Breast epithelium (tissue), 4 donors: ENCODE results near the gene CHKB. TPM values are rescaled to one million over a fixed set of nuclear protein-coding genes. Genes with fewer than 3 reads are reported as not detected.
A peak's percentile ranks its signal among the peaks of the same experiment; 100 is the strongest.

Experiments
- DNase-seq, 2 donors: peaks; one replicate each; pipeline ENCODE4 v3.0.0-alpha.2; 2019; ENCODE audit warnings: low spot score in 2 of 2
- H3K27ac ChIP-seq, 2 donors: fragments of 200-600 bp; sonication (generic) in 1 of 2; one replicate each; pipeline ENCODE4 v1.5.1; 2016 to 2019; ENCODE audit warnings: mild to moderate bottlenecking in 1 of 2
- H3K27me3 ChIP-seq, 2 donors: fragments of 200-600 bp; sonication (generic) in 1 of 2; one replicate each; pipeline versions ENCODE4 v1.5.1 to v1.6.0; 2017 to 2019; ENCODE audit warnings: control low read depth in 1 of 2, mild to moderate bottlenecking in 1 of 2
- H3K36me3 ChIP-seq: fragments of 200-600 bp; one replicate; pipeline ENCODE4 v1.5.1; 2019
- H3K4me1 ChIP-seq, 2 donors: fragments of 200-600 bp; sonication (generic); one replicate each; pipeline ENCODE4 v1.5.1; 2016 to 2019; ENCODE audit warnings: control low read depth in 1 of 2
- H3K4me3 ChIP-seq, 3 donors: fragments of 200-600 bp; sonication (generic); 1 replicate in 2 of 3; 2 replicates in 1 of 3; pipeline ENCODE4 v1.5.1; 2016 to 2019; ENCODE audit warnings: mild to moderate bottlenecking in 3 of 3, moderate library complexity in 2 of 3
- H3K9me3 ChIP-seq, 2 donors: fragments of 200-600 bp; sonication (generic) in 1 of 2; one replicate each; pipeline ENCODE4 v1.5.1; 2016 to 2019; ENCODE audit warnings: control low read depth in 1 of 2
- CTCF ChIP-seq, 3 donors: fragments of 450-650 bp; IDR thresholded peaks; one replicate each; pipeline ENCODE4 v1.5.1; 2016 to 2017; ENCODE audit warnings: antibody characterized with exemption in 3 of 3, mild to moderate bottlenecking in 3 of 3, moderate library complexity in 3 of 3
- POLR2A ChIP-seq: fragments of 450-650 bp; IDR thresholded peaks from one replicate; pipeline ENCODE4 v1.6.1; 2016; ENCODE audit warnings: antibody characterized with exemption, mild to moderate bottlenecking, moderate library complexity
- POLR2AphosphoS5 ChIP-seq, 3 donors: sonication (generic); formaldehyde crosslinking; IDR thresholded peaks; one replicate each; pipeline ENCODE4 v1.6.1; 2017; ENCODE audit warnings: antibody characterized with exemption in 3 of 3
- intact Hi-C: fragments of 100-400 bp; cut with DNase I; formaldehyde crosslinking; loops from one replicate; pipeline ENCODE4 v1.15.1; 2023; ENCODE audit warnings: low total_unique reads
- total RNA-seq, 3 donors: library from RNA; depleted of rRNA; stranded (reverse); fragments of >200 nt; gene quantifications; one replicate each; pipeline ENCODE4 v1.1.0, GENCODE V29; 2016

The CHKB gene
- total RNA-seq, 3 donors from 2014 or later: 53.9 to 77.6 (median 71.4) TPM

- H3K27me3 ChIP-seq: peaks cover 0 to 7% of the 10 kb centered on the region in 2 donors
- H3K27ac ChIP-seq: no peak overlapping the region
- intact Hi-C loops: no loop called here
- DNase-seq: peak in 1 of 2 donors; percentile 12
- no peaks in the 10 kb centered on the region for H3K9me3 ChIP-seq
- TF ChIP-seq POLR2AphosphoS5 (IDR thresholded peaks at IDR 0.05) (no peak), POLR2A (no peak), CTCF (IDR thresholded peaks at IDR 0.05) (no peak)
- H3K4me1 ChIP-seq: no peaks in the 10 kb centered on the region
- no peaks in the 10 kb centered on the region for H3K36me3 ChIP-seq
- H3K4me3 ChIP-seq: no peak overlapping the region
These were observed 25.0 kb upstream of the CHKB start for GRCh38 chr22:50607659-50608020.

- intact Hi-C loops: no loop called here
- DNase-seq: no peak
These were observed 24.5 kb upstream of the CHKB start for GRCh38 chr22:50606946-50607658.

GRCh38 chr22:50606165-50606945 is 23.7 kb upstream of the CHKB start:
- H3K27ac ChIP-seq: no peak overlapping the region
- intact Hi-C loops: no loop called here
- H3K4me3 ChIP-seq: no peak overlapping the region
- no peak for DNase-seq
- no peak for TF ChIP-seq POLR2AphosphoS5 (IDR thresholded peaks at IDR 0.05)
- TF ChIP-seq CTCF (IDR thresholded peaks at IDR 0.05): no peak
- TF ChIP-seq POLR2A: no peak
- no peaks in the 10 kb centered on the region for H3K9me3 ChIP-seq
- H3K27me3 ChIP-seq: peaks cover 0 to 7% of the 10 kb centered on the region in 2 donors
- no peaks in the 10 kb centered on the region for H3K4me1 ChIP-seq
- H3K36me3 ChIP-seq: no peaks in the 10 kb centered on the region

More at GRCh38 chr22:50606946-50607658, 24.5 kb upstream of the CHKB start:
- Histone ChIP-seq H3K9me3 (no peaks in the 10 kb centered on the region), H3K36me3 (no peaks in the 10 kb centered on the region), H3K27ac (no peak overlapping the region), H3K4me1 (no peaks in the 10 kb centered on the region), H3K4me3 (no peak overlapping the region), H3K27me3 (peaks cover 0 to 7% of the 10 kb centered on the region in 2 donors)
- no peak for TF ChIP-seq POLR2A
- no peak for TF ChIP-seq CTCF (IDR thresholded peaks at IDR 0.05)
- TF ChIP-seq POLR2AphosphoS5 (IDR thresholded peaks at IDR 0.05): no peak

GRCh38 chr22:50605613-50606074 is 23.0 kb upstream of the CHKB start:
- intact Hi-C loops: no loop called here
- no peaks in the 10 kb centered on the region for H3K36me3 ChIP-seq
- TF ChIP-seq POLR2AphosphoS5 (IDR thresholded peaks at IDR 0.05) (no peak), CTCF (IDR thresholded peaks at IDR 0.05) (no peak), POLR2A (no peak)
- DNase-seq: no peak
- H3K27me3 ChIP-seq: peaks cover 0 to 7% of the 10 kb centered on the region in 2 donors
- H3K4me3 ChIP-seq: no peak overlapping the region
- no peak overlapping the region for H3K27ac ChIP-seq
- H3K4me1 ChIP-seq: peaks cover under 1 to 4% of the 10 kb centered on the region in 2 donors
- no peaks in the 10 kb centered on the region for H3K9me3 ChIP-seq
